IPS DF 19.7 (cell line): ENCODE data around the gene PRKD2.
A peak's percentile ranks its signal among the peaks of the same experiment; 100 is the strongest.

Experiments used
- DNase-seq: peaks from one replicate; pipeline ENCODE4 v3.0.0-alpha.2; 2013; ENCODE audit warnings: low read depth, low spot score

The PRKD2 gene

DNA sequence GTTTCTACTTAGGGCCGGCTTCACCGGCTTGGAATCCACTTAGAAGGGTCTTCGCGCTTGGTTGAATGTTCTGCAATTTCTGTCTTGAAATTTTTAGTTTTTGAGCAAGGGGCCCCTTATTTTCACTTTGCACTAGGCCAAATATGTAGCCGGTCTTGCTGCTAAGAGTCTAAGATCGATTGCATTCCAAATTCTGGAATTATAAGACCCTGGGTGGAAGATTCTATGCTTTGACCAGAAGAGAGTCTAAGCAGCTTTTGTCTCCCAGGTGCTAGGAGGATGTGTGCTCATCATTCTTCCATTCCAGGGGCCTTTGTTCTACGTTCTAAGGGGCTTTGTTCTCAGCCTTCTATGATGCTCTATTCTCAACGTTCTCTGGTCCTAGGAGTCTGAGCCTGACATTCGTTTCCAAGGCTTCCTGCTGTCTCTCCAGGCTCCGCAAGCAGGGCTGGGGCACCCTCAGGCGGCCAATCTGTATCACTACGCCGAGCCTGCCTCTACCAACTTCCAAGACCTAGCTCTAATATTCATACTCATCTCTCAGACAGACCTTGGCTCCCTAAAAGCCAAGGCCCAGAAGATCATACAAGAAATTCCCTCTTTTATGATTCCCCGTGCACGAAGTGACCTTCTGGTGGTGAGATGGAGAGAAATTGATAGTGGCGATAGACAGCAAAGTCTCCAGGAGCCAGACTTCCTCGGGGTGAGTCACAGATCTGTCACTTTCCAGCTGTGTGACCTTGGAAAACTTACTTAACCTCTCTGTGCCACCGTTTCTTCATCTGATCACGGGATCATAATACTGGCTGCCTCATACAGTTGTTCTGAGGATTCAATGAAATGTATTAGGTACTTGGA lies 55.0 kb downstream of the PRKD2 start:
- no peak for DNase-seq

- DNase-seq, result peak; percentile 92
Measured at GRCh38 chr19:46661020-46661731, 55.7 kb downstream of the PRKD2 start, which contains the start of gene DACT3. Gene DACT3, minus strand, starts transcription at chr19:46661182. Its CDS starts 118 bp downstream, at chr19:46661064.

DNA sequence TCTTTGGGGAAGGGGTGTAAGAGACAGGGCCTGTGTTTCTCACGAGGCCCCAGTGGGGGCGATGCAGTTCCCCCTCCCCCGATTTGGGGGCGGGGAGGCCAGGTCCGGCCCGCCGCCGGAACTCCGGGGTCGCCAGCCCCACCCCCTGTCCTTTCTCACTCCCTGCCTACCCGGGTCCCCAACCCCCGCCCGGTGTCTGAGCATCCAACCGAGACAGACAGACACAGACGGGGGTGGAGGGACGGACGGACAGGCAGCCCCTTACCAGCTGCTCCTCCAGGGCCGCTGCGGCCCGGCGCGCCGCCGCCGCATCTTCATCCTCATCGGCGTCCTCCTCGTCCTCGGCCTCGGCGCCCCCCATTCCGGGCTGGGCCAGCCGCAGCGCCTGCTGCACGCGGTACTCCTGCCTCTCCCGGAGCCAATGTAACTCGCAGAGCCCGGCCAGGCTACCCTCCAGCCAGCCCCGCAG lies 56.3 kb downstream of the PRKD2 start:
- DNase-seq, result no peak

- DNase-seq, result no peak
Measured at GRCh38 chr19:46660008-46660517, 56.9 kb downstream of the PRKD2 start.

DNA sequence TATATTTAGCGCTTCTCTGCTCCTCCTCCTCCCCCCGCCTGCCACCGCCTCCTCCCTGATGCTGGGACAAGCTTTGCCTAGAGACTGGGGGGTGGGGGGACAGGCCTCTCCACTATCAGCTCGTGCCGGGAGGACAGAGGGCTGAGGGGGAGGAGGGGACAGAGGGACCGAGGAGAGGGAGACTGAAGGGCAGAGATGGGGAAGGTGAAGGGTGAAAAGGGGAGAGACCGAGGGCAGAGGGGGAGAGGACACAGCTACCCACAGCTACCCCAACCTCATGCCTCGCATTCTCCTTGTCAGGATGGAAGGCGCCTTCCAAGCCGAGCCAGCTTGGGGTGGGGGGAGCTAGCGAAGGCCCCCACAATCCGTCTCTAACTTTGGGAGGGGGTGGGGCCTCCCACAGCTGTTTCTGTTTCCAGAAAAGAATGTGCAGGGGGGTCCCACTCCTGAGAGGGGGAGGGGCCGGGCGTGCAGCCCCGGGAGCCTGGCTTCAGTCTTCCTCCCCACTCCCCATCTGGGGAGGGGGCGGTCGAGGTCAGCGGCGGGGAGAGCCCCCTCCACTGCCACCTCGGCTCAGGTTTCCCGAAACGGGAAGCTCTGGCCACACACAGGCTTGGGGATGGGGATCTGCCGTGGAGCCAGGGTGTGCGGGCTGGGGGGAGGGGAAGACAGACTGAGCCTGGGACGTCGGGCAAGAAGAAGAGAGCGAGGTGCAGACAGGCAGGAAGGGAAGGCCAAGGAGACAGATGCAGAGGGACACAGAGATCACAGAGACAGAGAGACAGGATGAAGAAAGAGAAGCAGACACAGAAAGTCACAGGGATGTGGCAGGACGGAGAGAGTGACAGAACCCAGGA lies 57.5 kb downstream of the PRKD2 start:
- no peak for DNase-seq

- no peak for DNase-seq
Measured at GRCh38 chr19:46656541-46656940, 60.4 kb downstream of the PRKD2 start.

DNA sequence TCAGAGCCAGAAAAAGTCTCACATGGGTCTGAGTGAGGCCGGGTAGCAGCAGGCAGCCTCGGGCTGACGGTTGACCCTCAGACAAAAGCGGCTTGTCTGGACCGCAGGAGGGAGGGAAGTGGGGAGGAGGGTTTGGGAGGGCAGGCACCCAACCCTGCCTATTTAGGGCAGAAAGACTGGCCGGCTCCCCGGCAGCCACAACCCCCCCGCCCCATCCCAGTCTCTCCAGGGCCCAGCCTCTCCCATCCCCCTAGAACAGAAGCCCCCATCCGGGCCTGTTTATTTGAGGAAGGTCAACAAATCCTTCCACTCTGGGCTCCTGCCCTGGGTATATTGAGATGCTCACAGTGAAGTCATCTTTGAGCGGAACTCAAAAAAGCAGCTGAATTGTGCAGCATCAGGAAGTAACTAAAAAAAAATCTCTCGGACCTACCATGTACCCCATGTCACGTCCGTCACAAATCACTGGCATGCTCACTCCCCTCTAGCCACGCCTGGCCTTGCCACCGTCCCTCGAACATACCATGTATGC lies 62.2 kb downstream of the PRKD2 start:
- DNase-seq, result no peak

- DNase-seq, result no peak
Measured at GRCh38 chr19:46650445-46650844, 66.5 kb downstream of the PRKD2 start.

GRCh38 chr19:46648961-46649960 lies 67.7 kb downstream of the PRKD2 start:
- no peak for DNase-seq

DNA sequence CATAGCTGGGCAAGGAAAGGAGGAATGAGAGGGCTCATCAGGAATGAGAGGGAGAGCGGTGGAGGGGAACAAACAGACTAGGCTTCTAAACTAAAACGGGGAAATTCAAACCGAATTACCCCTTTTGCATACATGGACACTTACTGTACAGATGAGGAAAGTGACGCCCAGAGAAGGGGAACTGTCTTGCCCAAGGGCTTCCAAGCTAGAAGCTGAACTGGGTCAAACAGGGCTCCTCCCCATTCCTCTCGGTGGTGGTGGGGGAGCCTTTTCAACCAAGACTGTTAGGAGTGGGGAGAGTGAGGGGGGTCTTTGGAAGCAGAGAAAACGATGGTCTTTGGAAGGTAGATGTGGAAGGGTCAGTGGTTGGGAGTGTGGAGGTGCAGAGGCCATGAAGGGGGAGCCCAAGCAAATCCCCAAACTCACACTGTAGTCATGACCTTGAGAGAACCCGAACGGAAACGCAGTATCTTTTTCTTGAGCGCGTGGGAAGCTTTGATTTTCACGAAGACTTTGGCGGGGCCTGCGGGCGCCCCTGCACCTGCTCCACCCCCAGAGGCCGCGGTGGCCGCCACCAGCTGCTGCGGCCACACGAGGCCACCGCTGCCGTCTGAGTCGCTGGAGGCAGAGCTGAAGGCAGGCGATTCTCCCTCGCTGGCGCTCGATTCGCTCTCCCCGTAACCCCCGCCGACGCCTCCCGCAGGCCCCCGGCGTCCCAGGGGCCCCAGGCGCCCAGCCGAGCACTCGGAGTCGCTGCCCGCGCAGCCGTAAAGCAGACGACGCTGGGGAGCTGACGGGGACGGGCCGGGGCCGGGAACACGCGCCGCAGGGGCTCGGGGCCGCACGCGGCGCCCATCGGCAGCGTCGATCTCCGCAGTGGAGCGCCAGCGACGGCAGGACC lies 68.6 kb downstream of the PRKD2 start:
- DNase-seq, result no peak

GRCh38 chr19:46646402-46646801 lies 70.5 kb downstream of the PRKD2 start:
- DNase-seq, result no peak

- no peak for DNase-seq
Measured at GRCh38 chr19:46644720-46645119, 72.2 kb downstream of the PRKD2 start.

DNA sequence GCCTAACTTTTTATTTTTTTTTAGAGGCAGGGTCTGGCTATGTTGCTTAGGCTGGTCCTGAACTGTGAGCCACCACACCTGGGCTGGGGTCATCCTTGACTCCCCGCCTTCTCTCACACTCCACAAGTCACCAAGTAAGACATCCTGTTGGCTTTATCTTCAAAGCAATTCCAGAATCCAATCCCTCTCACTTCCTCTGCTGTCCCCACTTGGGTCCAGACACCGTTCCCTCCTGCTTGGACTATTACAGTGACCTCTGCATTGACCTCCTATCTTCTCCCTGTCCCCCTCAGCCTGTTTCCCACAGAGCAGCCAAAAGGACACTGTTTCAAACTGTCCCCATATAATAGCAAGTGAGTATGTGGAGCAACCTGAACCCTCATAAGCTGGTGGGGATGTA lies 76.3 kb downstream of the PRKD2 start:
- no peak for DNase-seq

DNA sequence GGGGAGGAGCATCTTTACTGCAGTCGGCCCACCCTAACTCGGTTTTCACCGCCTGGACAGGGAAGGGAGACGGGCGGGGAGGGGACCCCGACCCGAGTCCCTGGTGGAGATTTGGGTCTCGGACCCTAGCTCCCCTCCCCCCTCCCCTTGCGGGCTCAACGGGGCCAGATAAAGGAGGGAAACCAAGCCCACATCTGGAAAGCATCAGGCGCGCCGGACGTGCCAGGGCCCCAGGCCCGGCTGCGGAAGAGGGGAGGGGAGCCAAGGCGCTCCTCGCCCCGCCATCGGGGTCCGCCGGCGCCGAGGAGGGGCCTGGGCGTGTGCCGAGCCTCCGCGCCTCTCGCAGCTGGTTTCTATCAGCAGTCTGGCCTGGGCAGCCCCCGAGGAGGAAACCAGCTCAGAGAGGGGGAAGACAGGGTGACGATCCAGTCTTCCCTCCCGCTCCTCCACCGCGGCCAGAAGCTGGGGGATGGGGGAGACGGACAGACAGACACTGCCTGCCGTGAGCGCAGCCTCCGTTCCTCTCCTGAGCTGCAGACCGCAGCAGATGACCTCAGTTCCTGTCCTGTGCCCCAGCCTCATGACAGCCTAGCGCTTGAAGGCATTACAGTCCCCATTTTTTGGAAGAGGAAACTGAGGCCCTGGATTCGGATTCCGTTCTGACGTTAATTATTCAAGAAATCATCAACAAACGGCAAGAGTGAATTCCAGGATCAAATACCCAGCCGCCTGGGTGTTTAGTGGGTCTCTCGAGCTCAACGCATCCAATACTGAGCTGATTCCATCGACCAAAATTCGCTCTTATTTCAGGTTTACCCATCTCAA lies 77.3 kb downstream of the PRKD2 start:
- no peak for DNase-seq

- DNase-seq, result no peak
Measured at GRCh38 chr19:46637224-46637623, 79.7 kb downstream of the PRKD2 start.

GRCh38 chr19:46635920-46636761 lies 80.8 kb downstream of the PRKD2 start, which contains the start of gene GNG8:
Gene GNG8, minus strand, starts transcription at chr19:46636202. Its CDS starts 1,520 bp downstream, at chr19:46634682.
- DNase-seq, result no peak

DNA sequence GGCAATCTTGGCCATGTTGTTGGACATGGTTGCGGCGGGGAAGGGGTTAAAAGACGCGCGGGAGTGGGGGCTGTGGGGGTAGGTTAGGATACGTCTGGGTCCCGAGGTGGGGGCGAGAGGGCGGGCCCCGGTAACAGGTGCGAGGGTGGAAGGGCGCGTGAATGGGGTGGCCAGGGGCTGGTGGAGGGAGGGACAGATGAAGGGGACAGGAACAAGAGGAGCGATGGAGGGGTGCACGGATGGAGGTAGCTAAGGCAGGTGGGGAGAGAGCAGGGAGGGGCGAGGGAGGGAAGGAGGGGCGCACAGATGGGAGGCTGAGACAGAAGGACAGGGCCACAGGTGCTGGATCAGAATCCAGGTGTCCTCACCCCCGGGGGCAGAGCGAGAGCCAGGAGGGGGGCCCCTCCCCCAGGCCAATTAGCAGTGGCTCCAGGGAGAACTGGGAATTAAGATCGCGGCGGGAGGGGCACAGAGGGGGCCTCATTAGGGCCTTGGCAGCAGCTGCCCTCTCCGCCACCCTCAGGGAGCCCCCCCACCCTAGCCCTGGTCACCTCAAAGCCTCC lies 82.2 kb downstream of the PRKD2 start:
- DNase-seq, result no peak
